ENCODE results near the gene EYA2.

The EYA2 gene

DNA sequence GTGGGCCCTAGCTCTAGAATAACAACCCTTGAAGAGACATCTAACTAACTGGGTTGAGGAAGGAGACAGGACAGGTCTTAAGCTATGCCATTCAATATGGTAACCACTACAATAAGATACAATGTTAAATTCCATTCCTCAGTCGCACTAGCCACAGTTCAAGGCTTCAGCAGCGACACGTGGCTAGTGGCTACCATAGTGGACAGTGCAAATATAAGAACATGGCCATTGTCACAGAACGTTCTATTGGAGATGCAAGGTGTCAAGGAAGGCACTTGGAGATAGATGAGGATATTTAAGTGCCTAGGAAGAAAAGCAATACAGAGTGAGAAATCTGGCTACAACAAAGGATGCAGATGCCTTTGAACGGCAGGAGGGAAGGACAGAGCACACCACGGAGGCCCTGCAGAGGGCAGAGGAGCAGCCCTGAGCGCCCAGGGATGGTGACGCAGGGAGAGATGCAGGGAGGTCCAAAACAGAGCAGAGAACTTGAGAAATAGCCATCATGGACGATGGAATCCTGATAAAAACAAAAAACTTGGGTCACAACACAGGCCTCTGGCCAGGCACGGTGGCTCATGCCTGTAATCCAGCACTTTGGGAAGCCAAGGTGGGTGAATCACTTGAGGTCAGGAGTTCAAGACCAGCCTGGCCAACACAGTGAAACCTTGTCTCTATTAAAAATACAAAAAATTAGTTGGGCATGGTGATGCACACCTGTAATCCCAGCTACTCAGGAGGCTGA is 321.2 kb downstream of the EYA2 start:
- DNase-seq, result no peak

- no peak for DNase-seq
Measured at GRCh38 chr20:47216819-47217410, 322.3 kb downstream of the EYA2 start.

- no peak for DNase-seq
Measured at GRCh38 chr20:47217482-47218446, 323.1 kb downstream of the EYA2 start.

DNA sequence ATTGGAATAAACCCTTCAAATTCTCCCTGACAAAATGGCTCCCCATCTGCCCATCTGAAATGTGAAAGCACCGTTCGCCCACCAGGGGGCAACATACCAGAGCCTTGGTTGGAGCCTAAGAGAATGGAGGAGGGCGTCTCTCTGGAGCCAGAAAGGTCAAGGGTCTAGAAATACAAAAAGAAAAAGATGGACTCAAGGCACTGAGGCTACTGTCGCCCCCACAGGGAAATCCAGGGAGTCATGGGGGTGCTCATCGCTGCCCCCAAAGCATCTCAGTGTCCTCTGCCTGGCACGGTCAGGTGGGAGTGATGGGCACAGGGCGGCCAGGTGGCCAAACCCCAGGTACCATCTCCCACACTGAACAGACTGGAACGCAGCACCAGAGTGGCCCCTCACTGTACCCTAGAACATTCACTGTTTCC is 325.5 kb downstream of the EYA2 start:
- DNase-seq, result peak; percentile 65 to 71

GRCh38 chr20:47221036-47221625 is 326.5 kb downstream of the EYA2 start:
- DNase-seq, result no peak

DNA sequence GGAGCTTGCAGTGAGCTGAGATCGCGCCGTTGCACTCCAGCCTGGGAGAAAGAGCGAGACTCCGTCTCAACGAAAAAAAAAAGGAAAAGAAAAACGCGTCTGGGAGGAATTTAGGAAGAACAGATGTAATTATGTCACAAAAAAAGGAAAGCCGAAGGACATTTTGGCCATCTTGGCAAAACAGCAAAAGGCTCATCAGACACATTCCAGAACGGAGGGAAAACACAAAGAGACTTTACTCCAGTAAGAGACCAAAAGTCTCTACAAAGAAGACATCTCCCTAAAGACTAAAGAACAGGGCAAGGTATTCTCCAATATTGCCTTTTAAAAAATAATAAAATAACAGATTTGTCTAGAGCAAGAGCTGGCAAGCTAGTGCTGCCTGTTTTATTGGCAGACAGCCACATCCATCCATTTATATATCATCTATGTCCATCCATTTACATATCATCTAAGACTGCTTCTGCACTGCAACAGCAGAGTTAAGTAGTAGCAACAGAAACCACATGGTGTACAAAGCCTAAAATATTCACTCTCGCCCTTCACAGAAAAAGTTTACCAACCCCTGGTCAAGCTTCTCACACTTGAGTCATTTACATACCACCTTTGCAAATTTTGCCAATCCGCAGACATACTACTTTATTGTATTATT is 328.0 kb downstream of the EYA2 start:
- DNase-seq, result no peak

GRCh38 chr20:47223896-47224295 is 329.3 kb downstream of the EYA2 start:
- DNase-seq, result no peak

DNA sequence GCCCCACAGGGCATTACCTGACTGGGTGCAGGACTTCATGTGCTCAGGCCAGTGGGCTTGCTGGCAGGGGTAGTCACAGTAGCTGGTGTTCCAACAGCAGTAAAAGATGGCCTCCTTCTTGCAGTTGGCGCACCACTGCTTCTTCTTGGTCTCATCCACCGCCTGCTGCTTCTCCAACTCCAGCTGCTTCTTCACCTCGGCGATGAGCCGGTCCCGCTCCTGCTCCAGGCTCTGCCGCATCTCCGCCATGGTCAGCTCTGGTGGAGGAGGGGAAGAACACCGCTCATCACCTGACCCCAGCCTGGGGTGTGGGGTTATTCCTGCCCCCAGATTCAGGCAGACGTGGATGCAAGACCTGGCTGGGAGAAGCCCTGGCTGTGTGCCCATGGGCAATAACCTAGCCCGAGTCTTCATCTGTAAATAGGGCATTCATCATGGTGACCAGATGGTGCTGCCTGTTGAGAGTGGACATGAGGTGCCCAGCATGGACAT is 329.7 kb downstream of the EYA2 start:
- DNase-seq, result no peak

DNA sequence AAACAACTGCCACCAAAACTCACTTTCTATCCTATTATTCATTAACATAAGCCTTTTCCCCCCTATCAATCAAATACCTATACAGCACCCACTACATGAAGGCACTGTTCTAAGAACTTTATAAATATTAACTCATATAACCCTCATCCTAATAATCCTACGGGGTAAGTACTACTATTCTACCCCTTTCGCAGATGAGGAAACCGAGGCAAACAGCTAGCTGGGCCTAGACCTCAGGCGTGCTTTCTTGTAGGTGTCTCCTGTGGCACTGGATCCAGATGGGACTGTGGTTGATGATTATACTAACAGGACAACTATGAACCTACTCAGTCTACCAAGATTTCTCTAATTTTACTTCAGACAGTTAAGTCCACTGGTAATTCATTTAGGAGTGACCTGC is 330.2 kb downstream of the EYA2 start:
- DNase-seq, result no peak

DNA sequence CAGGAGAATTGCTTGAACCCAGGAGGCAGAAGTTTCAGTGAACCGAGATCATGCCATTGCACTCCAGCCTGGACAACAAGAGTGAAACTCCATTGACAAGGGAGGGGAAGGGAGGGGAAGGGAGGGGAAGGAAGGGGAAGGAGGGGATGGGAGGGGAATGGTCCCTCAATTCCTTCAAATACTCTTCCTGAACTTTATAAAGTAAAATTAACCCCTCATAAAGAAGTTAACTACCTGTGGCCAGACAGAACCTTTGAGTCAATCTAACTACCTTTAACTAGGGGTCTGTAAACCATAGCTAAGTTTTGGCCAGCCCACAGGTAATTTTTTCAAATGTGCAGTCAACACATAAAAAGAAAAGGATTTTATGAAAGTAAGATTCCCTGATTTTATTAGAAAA is 330.8 kb downstream of the EYA2 start:
- no peak for DNase-seq

DNA sequence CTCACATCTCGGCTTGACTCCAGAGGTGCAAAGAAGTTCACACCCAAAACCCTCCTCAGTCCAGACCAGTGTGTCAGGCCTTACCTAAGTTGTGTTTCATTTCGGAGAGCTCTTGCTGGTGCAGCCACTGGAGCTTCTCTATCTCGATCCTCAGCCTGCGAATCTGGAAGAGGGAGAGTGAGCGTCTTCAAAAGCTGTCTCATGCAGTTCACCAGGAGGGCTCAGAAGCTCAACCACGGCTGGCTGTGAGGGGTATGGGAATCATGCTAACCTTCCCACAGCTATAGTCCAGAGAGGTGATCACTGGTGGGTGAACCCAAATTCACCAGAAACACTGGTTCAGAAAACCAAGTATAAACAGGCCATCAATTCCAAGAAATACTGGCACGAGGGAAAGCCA is 332.5 kb downstream of the EYA2 start:
- DNase-seq, result no peak

- DNase-seq, result no peak
Measured at GRCh38 chr20:47227576-47227975, 332.9 kb downstream of the EYA2 start.

DNA sequence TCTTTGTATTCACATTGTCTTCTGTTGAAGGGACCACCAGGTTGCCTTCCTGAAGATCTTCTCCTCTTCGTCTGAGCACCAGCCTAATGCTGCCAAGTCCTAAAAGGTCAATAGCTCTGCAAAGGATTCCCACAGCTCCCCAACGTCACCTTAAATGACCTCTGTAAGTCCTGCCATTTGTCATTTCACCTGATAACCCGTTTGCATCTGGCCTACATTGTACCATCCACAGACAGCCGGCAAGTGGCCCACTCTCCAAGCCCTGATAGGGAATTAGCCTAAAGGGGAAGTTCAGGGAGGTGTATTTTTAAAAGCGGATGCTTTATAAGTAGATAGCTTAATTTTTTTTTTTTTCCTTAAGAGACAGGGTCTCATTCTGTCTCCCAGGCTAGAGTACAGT is 334.0 kb downstream of the EYA2 start:
- no peak for DNase-seq

- no peak for DNase-seq
Measured at GRCh38 chr20:47230811-47231256, 336.2 kb downstream of the EYA2 start.

DNA sequence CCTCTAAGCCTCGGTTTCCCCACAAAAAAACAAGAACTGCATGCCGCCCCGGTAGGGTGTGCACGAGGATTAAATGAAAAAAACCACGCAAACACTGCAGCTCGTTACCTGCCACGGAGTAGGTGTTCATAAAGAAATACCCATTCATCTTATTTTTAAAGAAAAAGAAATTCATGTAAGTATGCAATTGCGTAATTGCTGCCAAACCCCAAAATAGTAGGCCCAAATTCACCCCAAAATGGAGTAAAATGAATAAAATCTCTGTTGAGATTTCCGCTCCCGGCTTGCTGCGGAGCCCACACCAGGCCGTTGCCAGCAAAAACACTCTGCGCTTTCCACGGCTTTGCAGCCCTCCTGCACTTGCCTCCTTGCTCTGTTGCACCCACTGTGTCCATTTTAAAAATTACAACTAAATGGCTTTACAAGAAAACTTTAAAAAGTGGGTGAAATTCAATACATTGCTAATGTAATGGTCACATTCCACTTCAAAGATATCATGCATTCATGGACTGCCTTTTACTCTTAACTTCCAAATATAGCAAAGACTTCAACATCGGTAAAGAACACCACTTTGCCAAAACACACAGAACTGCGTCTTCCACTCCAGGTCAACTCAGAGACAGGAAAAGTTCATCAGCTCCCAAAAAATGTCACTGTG is 336.9 kb downstream of the EYA2 start:
- no peak for DNase-seq

GRCh38 chr20:47232518-47232917 is 337.9 kb downstream of the EYA2 start:
- DNase-seq, result no peak

DNA sequence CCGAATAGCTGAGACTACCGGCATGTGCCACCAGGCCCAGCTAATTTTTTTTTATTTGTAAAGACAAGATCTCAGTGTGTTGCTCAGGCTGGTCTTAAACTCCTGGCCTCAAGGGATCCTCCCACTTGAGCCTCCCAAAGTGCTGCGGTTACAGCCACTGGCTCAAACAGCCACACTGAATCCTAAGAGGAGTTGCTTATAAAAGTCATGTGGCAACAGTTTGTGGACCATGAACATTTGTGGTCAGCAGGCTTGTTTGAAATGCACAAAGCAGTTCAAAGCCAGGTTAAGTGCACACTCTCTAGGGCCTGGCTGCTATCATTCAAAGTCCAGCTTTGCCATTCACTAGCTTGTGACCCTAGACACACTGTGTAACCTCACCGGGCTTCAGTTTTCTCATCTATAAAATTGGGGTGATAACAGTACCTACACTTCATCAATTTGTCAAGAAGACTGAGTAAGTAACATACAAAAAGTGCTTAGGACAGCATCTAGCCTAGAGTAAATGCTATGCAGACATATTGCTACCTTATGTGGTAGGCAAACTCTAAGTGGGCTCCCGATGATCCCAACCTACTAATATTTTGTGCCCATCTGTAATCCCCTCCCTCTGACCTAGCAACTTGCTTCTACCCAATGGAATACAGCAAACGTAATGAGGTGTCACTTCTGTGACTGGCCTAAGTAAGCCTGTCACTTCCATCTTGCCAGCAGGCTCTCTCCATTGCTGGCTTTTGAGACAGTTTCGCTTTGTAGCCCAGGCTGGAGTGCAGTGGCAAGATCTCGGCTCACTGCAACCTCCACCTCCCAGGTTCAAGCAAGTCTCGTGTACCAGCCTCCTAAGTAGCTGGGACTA is 338.9 kb downstream of the EYA2 start:
- no peak for DNase-seq

DNA sequence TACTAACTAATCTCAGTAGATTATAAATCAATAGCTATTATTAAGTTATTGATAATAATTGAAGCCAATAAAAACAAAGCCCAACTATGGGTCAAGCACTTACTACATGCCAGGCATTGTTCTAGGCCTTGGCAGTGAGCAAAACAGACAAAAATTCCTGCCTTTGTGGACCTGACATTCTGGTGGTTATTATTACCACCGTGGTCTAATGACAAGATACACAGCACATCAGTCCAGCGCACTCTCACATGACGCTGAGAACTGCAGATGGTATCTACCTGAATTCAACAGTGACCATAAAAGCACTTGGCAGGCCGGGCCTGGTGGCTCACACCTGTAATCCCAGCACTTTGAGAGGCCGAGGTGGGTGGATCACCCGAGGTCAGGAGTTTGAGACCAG is 340.5 kb downstream of the EYA2 start:
- no peak for DNase-seq

DNA sequence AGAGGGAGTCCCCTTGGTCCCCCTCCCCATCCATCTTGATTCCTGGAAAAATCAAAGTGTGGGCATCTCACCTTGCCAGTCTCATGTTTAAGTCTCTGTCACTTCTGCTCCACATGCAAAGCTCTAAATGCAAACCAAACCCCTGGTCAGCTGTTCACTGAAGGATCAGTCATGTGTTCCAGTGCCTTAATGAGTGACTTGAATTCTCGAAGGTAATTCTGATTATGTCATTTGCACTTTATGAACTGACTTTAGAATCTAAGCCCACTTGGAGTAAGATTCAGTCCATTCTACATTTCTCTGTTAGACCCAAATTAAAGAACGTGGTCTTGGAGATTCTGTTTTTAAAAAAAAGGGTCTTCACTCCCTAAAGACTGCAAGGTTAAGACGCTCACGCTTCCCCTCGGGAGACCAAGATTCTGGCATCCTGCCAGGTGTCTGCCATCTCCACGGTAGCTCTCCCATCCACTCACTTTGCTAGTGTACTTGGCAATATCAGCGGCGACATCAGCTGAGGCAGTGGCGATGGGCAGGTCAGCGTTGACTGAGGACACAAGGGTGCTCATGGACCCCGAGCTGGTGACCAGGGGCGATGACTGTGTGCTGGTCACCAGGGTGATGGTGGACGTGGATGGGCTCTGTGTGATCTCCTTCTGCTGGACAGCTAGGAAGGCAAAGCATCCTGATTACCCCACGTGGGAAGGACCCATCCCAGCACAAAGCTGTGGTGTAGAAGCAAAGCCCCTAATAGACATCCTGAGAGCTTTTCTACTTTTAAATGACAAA is 341.4 kb downstream of the EYA2 start:
- no peak for DNase-seq

DNA sequence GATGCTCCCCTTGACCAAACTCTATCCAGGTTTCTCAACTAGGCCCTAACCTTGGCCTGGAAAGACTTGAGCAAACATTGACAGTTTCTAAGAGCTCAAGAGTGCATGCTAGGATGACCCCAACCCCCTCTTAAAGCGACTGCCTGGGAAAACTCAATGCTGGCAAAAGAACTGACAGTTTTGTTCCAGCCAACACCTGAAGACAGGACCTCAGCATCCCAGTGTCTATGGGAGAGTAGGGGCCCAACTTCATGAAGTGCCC is 341.9 kb downstream of the EYA2 start:
- DNase-seq, result no peak
